ENCODE measurements around the gene GNB1.

- TF ChIP-seq, protein P1, sequence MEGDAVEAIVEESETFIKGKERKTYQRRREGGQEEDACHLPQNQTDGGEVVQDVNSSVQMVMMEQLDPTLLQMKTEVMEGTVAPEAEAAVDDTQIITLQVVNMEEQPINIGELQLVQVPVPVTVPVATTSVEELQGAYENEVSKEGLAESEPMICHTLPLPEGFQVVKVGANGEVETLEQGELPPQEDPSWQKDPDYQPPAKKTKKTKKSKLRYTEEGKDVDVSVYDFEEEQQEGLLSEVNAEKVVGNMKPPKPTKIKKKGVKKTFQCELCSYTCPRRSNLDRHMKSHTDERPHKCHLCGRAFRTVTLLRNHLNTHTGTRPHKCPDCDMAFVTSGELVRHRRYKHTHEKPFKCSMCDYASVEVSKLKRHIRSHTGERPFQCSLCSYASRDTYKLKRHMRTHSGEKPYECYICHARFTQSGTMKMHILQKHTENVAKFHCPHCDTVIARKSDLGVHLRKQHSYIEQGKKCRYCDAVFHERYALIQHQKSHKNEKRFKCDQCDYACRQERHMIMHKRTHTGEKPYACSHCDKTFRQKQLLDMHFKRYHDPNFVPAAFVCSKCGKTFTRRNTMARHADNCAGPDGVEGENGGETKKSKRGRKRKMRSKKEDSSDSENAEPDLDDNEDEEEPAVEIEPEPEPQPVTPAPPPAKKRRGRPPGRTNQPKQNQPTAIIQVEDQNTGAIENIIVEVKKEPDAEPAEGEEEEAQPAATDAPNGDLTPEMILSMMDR (IDR thresholded peaks at IDR 0.05): no peak
- TF ChIP-seq POLR2A (IDR thresholded peaks at IDR 0.05) (no peak), EP300 (IDR thresholded peaks at IDR 0.05) (no peak)
Measured at GRCh38 chr1:1771096-1771495, 119.8 kb downstream of the GNB1 start.

All from sigmoid colon (tissue), 4 donors.